ENCODE measurements around the gene PLCB2. TPM values are rescaled to one million over a fixed set of nuclear protein-coding genes. Genes with fewer than 3 reads are reported as not detected.

PLCB2 gene
- total RNA-seq, 4 donors from 2014 or later: 1.7 to 7.2 (median 4.1) TPM

- intact Hi-C loops (cut with DNase I): no loop called here
- H3K4me3 ChIP-seq (replicated peaks in 1 of 3): no peak overlapping the region
- H3K9me3 ChIP-seq: no peaks in the 10 kb centered on the region
- TF ChIP-seq CTCF (IDR thresholded peaks at IDR 0.05): no peak
- TF ChIP-seq POLR2A (IDR thresholded peaks at IDR 0.05): no peak
- H3K36me3 ChIP-seq: no peaks in the 10 kb centered on the region
- no peak for DNase-seq
- peak overlapping the region; percentile 82 to 90 (median 89) for H3K27ac ChIP-seq
- WGBS, 2 donors: 91 to 93% methylated on average over 14 to 15 of the region's 15 CpGs
- H3K27me3 ChIP-seq: no peaks in the 10 kb centered on the region
- peaks cover 32 to 49% of the 10 kb centered on the region in 2 donors for H3K4me1 ChIP-seq
Observed at GRCh38 chr15:40346579-40347558, 39.1 kb upstream of the PLCB2 start.

GRCh38 chr15:40345867-40346578 is 38.3 kb upstream of the PLCB2 start:
- peak; percentile 49 to 58 for DNase-seq
- intact Hi-C loops (cut with DNase I): no loop called here
- H3K36me3 ChIP-seq: no peaks in the 10 kb centered on the region
- no peak overlapping the region for H3K4me3 ChIP-seq (replicated peaks in 1 of 3)
- H3K27ac ChIP-seq: peak overlapping the region; percentile 82 to 90 (median 89)
- 83 to 87% methylated on average over 6 of the region's 6 CpGs for WGBS, 2 donors
- H3K9me3 ChIP-seq: no peaks in the 10 kb centered on the region
- peaks cover 40 to 58% of the 10 kb centered on the region in 2 donors for H3K4me1 ChIP-seq
- TF ChIP-seq POLR2A (IDR thresholded peaks at IDR 0.05): peak in 1 of 2 donors; percentile 12
- no peak for TF ChIP-seq CTCF (IDR thresholded peaks at IDR 0.05)
- no peaks in the 10 kb centered on the region for H3K27me3 ChIP-seq

- DNase-seq: peak; percentile 58
- WGBS, 2 donors: 51 to 72% methylated on average over 3 to 10 of the region's 10 CpGs
- Histone ChIP-seq H3K4me1 (peaks cover 46 to 63% of the 10 kb centered on the region in 2 donors), H3K27ac (peak overlapping the region; percentile 82 to 90 (median 89)), H3K9me3 (no peaks in the 10 kb centered on the region), H3K27me3 (no peaks in the 10 kb centered on the region), H3K36me3 (no peaks in the 10 kb centered on the region), H3K4me3 (replicated peaks in 1 of 3) (no peak overlapping the region)
- intact Hi-C loops (cut with DNase I): no loop called here
- TF ChIP-seq CTCF (IDR thresholded peaks at IDR 0.05) (peak in 1 of 6 experiments; percentile 30), POLR2A (IDR thresholded peaks at IDR 0.05) (peak in 1 of 2 donors; percentile 53)
Observed at GRCh38 chr15:40345225-40345866, 37.6 kb upstream of the PLCB2 start.

GRCh38 chr15:40344631-40345120 is 36.9 kb upstream of the PLCB2 start:
- H3K36me3 ChIP-seq: no peaks in the 10 kb centered on the region
- H3K27ac ChIP-seq: peak overlapping the region; percentile 82 to 90 (median 89)
- H3K27me3 ChIP-seq: no peaks in the 10 kb centered on the region
- H3K4me3 ChIP-seq (replicated peaks in 1 of 3): no peak overlapping the region
- WGBS, 2 donors: 42 to 45% methylated on average over 10 to 13 of the region's 15 CpGs
- intact Hi-C loops (cut with DNase I): no loop called here
- peak; percentile 51 to 86 (median 66) for TF ChIP-seq CTCF (IDR thresholded peaks at IDR 0.05)
- TF ChIP-seq POLR2A (IDR thresholded peaks at IDR 0.05): no peak
- DNase-seq: peak; percentile 71 to 80
- no peaks in the 10 kb centered on the region for H3K9me3 ChIP-seq
- H3K4me1 ChIP-seq: peaks cover 50 to 70% of the 10 kb centered on the region in 2 donors

All from thyroid gland (tissue), 4 donors.